GM04504 (cell line): ENCODE results near the gene CRHBP.
"Not testable (repeated sequence)": the region's sequence is repeated elsewhere in the genome, so short reads cannot be mapped to it uniquely, and the experiment has no call there.

Experiments
- DNase-seq: peaks from one replicate; pipeline ENCODE4 v3.0.0-alpha.2; 2012; ENCODE audit warnings: low read depth

Gene CRHBP

GRCh38 chr5:76958991-76959767 is 6.3 kb downstream of the CRHBP start:
- no peak for DNase-seq

GRCh38 chr5:76960004-76960625 is 7.3 kb downstream of the CRHBP start:
- DNase-seq: no peak

GRCh38 chr5:76964060-76964459 is 11.2 kb downstream of the CRHBP start:
- no peak for DNase-seq

GRCh38 chr5:76971511-76971910 is 18.7 kb downstream of the CRHBP start:
- no peak for DNase-seq

GRCh38 chr5:76972689-76973088 is 19.8 kb downstream of the CRHBP start:
- DNase-seq: no peak

GRCh38 chr5:76974785-76975184 is 21.9 kb downstream of the CRHBP start:
- DNase-seq: no peak

GRCh38 chr5:76978869-76979268 is 26.0 kb downstream of the CRHBP start:
- no peak for DNase-seq

GRCh38 chr5:76980518-76981144 is 27.8 kb downstream of the CRHBP start:
- DNase-seq: no peak

- no peak for DNase-seq
These were observed 29.6 kb downstream of the CRHBP start for GRCh38 chr5:76982450-76982849.

GRCh38 chr5:76983468-76983867 is 30.6 kb downstream of the CRHBP start:
- DNase-seq: no peak

- DNase-seq: no peak
These were observed 34.1 kb downstream of the CRHBP start for GRCh38 chr5:76986825-76987526.

- no peak for DNase-seq
These were observed 38.1 kb downstream of the CRHBP start for GRCh38 chr5:76990899-76991459.

- not testable (repeated sequence) for DNase-seq
These were observed 40.6 kb downstream of the CRHBP start for GRCh38 chr5:76993436-76993835.

GRCh38 chr5:76994337-76994736 is 41.5 kb downstream of the CRHBP start:
- DNase-seq: no peak

- DNase-seq: not testable (repeated sequence)
These were observed 45.4 kb downstream of the CRHBP start for GRCh38 chr5:76998251-76998650.

- peak; percentile 11 for DNase-seq
These were observed 46.6 kb downstream of the CRHBP start for GRCh38 chr5:76999451-76999850.

GRCh38 chr5:77003246-77003645 is 50.4 kb downstream of the CRHBP start:
- no peak for DNase-seq

GRCh38 chr5:77006124-77006523 is 53.3 kb downstream of the CRHBP start:
- DNase-seq: no peak

GRCh38 chr5:77008413-77008812 is 55.6 kb downstream of the CRHBP start:
- no peak for DNase-seq

- DNase-seq: no peak
These were observed 57.4 kb downstream of the CRHBP start for GRCh38 chr5:77010243-77010642.

GRCh38 chr5:77011498-77011897 is 58.7 kb downstream of the CRHBP start:
- DNase-seq: no peak

- no peak for DNase-seq
These were observed 59.8 kb downstream of the CRHBP start for GRCh38 chr5:77012601-77013000.
